GM18907 (cell line): Measurements from ENCODE around the gene KCNJ10.
A peak's percentile ranks its signal among the peaks of the same experiment; 100 is the strongest.

Experiments
- ATAC-seq: cut with Tn5 transposase; IDR thresholded peaks from one replicate; pipeline ENCODE4 v1.9.1; 2021; ENCODE audit warnings: mild to moderate bottlenecking, moderate library complexity; ENCODE audit not compliant: unreplicated experiment

Gene KCNJ10

DNA sequence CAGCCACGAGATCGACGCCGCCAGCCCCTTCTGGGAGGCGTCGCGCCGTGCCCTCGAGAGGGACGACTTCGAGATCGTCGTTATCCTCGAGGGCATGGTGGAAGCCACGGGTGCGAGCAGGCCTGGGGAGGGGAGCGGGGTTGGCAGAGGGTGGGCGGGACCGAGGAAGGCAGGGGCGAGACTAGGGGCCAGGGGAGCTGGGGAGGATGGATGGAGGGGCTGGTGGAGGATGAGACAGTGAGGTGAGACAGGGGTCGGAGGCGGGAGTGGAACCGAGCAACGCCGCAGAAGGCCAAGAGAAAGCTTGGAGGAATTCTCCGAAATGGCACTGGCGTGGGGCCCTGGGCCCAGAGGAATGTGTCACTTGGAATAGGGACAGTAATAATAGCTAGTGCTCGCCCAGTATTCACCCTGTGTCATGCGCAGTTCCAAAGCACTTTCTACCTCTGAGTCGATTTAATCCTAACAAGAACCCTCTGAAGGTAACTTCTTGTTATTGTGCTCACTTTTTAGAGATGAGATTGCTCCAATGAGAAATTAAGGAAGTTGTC is 14.9 kb upstream of the KCNJ10 start:
- no peak for ATAC-seq

DNA sequence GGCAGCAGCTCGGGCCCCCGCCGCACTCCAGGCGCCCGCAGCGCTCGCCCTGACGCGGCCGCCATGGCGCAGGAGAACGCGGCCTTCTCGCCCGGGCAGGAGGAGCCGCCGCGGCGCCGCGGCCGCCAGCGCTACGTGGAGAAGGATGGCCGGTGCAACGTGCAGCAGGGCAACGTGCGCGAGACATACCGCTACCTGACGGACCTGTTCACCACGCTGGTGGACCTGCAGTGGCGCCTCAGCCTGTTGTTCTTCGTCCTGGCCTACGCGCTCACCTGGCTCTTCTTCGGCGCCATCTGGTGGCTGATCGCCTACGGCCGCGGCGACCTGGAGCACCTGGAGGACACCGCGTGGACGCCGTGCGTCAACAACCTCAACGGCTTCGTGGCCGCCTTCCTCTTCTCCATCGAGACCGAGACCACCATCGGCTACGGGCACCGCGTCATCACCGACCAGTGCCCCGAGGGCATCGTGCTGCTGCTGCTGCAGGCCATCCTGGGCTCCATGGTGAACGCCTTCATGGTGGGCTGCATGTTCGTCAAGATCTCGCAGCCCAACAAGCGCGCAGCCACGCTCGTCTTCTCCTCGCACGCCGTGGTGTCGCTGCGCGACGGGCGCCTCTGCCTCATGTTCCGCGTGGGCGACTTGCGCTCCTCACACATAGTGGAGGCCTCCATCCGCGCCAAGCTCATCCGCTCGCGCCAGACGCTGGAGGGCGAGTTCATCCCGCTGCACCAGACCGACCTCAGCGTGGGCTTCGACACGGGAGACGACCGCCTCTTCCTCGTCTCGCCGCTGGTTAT is 14.2 kb upstream of the KCNJ10 start:
- peak; percentile 62 for ATAC-seq

GRCh38 chr1:160082926-160083325 is 13.0 kb upstream of the KCNJ10 start:
- ATAC-seq, result no peak

DNA sequence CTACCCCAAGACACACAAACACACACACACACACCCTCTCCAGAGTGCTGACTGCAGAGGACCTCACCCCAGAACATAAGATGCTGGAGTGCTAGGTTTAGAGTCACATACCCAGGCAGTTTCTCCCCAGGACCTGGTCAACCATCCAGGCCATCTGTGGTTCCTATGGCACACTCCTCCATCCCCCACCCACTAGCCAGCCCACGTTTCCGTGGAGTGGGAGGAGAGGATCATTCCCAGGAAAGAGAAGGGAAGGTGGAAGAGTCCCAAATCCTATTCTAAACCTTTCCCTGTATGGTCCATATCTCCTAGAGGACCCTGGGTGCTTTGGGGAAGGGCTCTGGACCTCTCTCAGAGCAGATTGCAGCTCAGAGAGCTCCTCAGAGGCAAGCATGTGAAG is 12.5 kb upstream of the KCNJ10 start:
- no peak for ATAC-seq

DNA sequence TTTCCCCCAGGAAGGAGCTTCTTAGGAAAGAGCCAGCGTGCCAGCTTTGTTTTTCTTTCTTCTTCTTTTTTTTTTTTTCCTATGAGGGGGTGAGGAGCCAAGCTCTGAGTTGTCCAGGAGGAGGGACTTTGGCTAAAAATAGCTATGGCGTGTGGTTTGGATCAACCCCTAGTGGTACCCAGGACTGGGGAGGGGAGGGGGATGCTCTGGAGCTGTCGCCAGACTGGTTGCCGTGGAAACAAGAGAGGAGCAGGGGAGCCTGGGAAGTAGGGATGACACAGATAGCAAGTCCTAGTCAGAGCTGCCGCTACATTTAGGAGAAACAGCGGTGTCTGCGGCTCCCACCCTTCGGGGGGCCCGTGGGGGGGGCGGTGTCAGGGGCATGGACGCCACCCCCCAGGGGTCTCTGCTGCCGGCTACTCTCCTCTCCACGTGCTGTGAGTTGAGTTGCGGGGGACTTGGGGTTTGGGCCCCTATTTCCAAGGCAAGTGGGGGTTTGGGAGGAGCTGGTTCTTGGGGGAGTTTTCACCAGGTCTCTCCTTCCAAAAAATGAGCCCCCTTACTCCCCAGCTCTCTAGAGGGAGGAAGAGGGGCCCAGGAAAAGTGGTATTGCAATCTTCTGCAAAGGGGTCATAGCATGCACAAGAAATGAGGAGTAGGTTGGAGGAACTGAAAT is 11.4 kb upstream of the KCNJ10 start, which contains the start of gene KCNJ9:
Gene KCNJ9, plus strand, starts transcription at position 278 of the 676 bp plus-strand sequence. CDS start 2,493 bp downstream, outside the sequence.
- no peak for ATAC-seq

- ATAC-seq, result no peak
Observed at GRCh38 chr1:160080381-160081100, 10.6 kb upstream of the KCNJ10 start.

DNA sequence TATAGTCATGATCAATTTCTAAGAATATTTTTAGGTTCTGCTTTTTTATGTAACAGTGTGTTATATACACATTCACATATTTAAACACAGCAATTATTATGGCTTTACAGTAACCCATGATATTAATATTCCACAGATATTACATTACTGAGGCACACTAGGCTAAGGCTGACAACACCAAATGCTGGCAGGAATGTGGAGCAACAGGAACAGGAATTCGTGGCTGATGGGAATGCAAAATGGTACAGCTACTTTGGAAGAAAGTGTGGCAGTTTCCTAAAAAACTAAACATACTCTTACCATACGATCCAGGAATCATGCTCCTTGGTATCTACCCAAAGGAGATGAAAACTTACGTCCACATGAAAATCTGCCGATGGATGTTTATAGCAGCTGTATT is 9.5 kb upstream of the KCNJ10 start:
- ATAC-seq, result no peak

- peak; percentile 63 for ATAC-seq
Observed at GRCh38 chr1:160078512-160079195, 8.7 kb upstream of the KCNJ10 start.

DNA sequence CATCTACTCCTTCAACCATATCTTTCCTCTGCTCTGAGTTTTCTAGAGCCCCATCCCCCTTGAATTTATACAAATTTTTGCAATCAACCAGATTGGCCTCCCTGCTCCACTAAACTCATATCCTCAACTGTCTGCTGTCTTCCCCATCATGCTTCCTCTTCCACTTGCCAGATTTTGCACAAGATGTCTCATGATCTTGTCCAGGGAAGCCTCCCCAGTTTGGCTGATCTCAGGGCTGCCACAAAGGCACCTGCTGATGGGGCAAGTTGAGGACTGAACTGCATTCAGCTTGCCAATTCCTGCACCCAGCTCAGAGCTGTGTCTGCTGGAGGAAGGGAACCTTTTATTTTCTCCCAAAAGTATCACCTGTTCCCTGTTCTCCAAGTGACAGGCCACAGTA is 7.5 kb upstream of the KCNJ10 start:
- ATAC-seq, result no peak

GRCh38 chr1:160076295-160076694 is 6.3 kb upstream of the KCNJ10 start:
- no peak for ATAC-seq

- ATAC-seq, result no peak
Observed at GRCh38 chr1:160075836-160076235, 5.9 kb upstream of the KCNJ10 start.

DNA sequence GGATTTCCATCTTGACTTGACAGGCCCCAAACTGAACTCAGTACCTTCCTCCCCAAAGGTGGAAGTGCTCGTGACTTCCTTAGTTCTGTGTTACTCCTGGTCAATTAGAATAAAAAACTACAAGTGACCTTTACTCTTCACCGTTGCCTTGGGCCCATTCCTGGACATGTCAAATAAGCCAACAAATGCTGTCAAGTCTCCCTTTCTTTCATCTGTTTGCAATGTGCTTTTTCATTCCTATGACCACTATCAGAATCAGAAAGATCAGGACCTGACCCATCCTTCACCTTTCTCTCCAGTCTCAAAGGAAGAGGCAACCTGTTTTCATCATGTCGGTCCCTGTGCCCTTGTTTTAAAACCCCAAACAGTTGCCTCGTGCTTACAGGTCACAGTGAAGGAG is 4.9 kb upstream of the KCNJ10 start:
- no peak for ATAC-seq

DNA sequence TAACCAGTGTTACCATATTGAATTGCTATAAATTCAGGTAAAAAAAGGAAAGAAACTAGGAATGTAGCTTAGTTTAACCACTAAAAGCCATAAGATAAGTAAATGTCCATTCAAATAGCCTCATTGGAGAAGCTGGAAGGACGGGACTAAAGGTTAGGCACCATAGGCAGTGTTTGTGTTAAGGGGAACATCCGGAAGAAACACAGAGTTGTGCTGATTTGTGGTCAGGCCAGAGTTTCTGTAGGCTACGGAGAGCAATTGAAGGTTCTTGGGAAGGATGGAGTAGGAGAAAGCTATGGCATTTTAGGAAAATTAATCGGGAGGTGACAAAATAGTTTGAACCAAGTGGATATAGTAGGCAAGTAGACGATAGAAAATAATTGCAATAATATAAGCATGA is 1.3 kb upstream of the KCNJ10 start:
- no peak for ATAC-seq

DNA sequence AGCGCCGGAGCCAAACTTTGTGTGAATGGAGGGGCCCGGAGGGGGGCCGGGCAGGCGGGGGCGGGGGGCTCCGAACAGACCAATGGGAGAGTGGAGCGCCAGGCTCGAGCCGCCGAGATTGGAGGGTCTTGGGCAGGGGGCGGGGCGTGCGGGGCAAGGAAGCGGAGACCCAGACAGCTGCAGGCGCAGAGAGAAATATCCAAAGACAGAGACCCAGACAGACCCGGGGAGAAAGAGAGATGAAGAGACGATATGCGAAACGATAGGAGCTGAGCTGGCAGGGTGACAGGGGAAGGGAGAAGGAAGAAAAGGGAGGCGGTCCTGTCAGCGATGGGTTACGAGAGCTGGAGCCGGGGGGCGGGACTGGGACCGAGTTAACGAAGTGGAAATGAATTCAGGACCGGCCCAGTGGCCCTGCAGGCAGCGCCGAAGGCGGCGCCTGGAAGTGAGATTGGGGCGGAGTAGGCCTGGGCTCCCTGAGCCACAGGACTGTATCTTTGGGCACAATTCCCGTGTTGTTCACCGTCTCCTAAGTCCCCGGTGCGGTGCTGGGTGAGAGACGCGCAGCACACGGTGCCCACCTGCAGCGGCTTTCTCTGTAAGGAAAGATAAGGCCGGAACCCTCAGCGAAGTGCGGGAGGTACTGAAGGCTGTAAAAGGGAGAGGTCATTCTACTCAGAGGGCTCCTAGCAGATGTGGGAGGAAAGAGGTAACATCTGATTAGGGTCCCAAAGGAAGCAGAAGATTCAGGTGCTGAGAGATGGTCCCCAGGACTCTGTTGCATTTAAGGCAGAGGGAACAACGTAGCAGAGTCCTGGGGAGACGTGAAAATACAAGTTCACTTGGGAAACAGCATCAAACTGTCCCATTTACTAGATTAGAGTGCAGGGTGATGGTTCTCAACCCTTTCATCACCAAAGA is 543 bp upstream of the KCNJ10 start:
- peak; percentile 50 for ATAC-seq

DNA sequence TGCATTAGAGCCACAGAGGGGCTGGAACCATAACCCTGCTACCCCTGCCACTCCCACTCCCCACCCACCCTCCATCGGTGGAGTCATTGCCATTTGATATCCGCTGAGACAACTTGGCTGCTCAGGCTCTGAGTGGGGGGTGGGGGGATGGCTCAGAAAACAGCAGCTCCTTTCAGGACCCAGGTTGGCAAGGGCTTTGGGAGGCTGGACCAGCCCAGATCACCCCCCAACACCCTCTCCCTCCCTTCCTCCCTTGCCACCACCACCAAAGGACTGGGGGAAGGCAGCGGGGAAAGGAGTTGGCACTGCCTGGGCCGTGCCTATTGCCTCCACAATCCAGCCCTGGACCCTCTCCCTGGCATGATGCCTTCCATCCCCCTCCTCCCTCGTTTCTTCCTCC is 1.7 kb downstream of the KCNJ10 start:
- no peak for ATAC-seq

- no peak for ATAC-seq
Observed at GRCh38 chr1:160066829-160067745, 2.9 kb downstream of the KCNJ10 start.

DNA sequence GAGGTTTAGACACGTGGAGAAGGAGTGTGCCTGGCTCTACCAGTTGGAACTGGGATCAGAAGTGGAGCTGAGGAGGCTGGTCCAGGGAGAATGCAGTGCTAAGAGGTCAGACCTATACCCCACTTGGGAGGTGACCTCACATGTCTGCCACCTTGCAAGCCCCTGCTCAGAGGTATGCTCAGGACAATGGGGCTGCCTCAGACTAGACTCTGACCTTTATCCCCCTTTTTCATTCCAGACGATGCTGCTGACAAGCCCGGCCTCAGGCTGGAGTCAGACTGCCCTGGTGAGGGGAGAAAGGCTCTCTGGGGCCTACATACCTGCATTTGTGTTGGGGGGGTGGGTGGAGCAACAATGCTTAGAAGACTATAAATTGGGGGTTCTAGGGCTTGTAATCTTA is 5.2 kb downstream of the KCNJ10 start:
- no peak for ATAC-seq

GRCh38 chr1:160064164-160064563 is 5.8 kb downstream of the KCNJ10 start:
- ATAC-seq, result no peak

GRCh38 chr1:160063176-160063575 is 6.8 kb downstream of the KCNJ10 start:
- ATAC-seq, result no peak
